ENCODE results near the gene PDIA5. TPM values are rescaled to one million over a fixed set of nuclear protein-coding genes. Genes with fewer than 3 reads are reported as not detected.

The PDIA5 gene
- polyA plus RNA-seq, 1 donor from 2014 or later, result 1.4 TPM

DNA sequence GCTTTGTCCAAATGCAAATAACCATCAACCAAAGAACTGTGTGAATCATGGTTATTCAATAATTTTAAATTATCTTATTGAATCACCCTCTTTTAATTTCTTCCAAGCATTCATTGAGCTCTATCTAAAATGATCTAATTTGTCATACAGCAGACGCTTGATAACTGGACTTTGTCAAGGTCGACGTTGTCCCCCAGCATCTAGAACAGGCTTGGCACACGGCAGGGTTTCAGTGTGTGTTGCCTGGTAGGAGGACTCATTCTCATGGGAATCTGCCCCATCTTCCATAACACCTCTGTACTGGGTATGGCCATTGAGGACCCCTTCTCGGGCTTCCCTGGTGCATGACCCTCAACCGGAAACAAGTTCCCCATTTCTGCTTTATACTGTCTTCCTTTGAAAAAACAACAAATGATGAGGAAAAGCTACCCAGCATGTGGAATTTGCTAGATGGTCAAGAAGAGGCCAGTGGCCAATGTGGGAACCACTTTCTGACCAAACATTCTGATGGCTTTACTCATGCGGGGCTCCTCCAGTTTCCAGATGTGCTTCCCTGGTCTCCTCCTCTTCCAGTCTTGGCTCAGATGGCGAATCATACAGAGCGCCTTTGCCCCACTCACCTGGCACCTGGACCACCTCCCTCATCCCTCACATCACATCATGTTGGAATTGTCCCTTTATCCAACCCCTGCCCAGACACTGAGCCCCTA lies 93.3 kb downstream of the PDIA5 start:
- no peaks in the 10 kb centered on the region for H3K36me3 ChIP-seq (ENCODE audit: insufficient read depth, low read length)
- TF ChIP-seq, protein P1, sequence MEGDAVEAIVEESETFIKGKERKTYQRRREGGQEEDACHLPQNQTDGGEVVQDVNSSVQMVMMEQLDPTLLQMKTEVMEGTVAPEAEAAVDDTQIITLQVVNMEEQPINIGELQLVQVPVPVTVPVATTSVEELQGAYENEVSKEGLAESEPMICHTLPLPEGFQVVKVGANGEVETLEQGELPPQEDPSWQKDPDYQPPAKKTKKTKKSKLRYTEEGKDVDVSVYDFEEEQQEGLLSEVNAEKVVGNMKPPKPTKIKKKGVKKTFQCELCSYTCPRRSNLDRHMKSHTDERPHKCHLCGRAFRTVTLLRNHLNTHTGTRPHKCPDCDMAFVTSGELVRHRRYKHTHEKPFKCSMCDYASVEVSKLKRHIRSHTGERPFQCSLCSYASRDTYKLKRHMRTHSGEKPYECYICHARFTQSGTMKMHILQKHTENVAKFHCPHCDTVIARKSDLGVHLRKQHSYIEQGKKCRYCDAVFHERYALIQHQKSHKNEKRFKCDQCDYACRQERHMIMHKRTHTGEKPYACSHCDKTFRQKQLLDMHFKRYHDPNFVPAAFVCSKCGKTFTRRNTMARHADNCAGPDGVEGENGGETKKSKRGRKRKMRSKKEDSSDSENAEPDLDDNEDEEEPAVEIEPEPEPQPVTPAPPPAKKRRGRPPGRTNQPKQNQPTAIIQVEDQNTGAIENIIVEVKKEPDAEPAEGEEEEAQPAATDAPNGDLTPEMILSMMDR (IDR thresholded peaks at IDR 0.05; ENCODE audit: poor library complexity, severe bottlenecking), result no peak
- TF ChIP-seq SMC3 (conservative IDR thresholded peaks at IDR 0.05; ENCODE audit: poor library complexity) (no peak), EP300 (conservative IDR thresholded peaks at IDR 0.05; ENCODE audit: poor library complexity, severe bottlenecking) (no peak), TAF1 (IDR thresholded peaks at IDR 0.05; ENCODE audit: low read depth) (no peak), RAD21 (conservative IDR thresholded peaks at IDR 0.05) (no peak), EZH2 (IDR thresholded peaks at IDR 0.05; ENCODE audit: borderline replicate concordance, insufficient read depth, low read length, poor library complexity, severe bottlenecking) (no peak), POLR2AphosphoS5 (IDR thresholded peaks at IDR 0.05) (no peak), MXI1 (conservative IDR thresholded peaks at IDR 0.05; ENCODE audit: poor library complexity, severe bottlenecking) (no peak)
- TF ChIP-seq, protein P2, sequence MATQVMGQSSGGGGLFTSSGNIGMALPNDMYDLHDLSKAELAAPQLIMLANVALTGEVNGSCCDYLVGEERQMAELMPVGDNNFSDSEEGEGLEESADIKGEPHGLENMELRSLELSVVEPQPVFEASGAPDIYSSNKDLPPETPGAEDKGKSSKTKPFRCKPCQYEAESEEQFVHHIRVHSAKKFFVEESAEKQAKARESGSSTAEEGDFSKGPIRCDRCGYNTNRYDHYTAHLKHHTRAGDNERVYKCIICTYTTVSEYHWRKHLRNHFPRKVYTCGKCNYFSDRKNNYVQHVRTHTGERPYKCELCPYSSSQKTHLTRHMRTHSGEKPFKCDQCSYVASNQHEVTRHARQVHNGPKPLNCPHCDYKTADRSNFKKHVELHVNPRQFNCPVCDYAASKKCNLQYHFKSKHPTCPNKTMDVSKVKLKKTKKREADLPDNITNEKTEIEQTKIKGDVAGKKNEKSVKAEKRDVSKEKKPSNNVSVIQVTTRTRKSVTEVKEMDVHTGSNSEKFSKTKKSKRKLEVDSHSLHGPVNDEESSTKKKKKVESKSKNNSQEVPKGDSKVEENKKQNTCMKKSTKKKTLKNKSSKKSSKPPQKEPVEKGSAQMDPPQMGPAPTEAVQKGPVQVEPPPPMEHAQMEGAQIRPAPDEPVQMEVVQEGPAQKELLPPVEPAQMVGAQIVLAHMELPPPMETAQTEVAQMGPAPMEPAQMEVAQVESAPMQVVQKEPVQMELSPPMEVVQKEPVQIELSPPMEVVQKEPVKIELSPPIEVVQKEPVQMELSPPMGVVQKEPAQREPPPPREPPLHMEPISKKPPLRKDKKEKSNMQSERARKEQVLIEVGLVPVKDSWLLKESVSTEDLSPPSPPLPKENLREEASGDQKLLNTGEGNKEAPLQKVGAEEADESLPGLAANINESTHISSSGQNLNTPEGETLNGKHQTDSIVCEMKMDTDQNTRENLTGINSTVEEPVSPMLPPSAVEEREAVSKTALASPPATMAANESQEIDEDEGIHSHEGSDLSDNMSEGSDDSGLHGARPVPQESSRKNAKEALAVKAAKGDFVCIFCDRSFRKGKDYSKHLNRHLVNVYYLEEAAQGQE (IDR thresholded peaks at IDR 0.05; ENCODE audit: borderline replicate concordance), result no peak
- no peaks in the 10 kb centered on the region for H3K27me3 ChIP-seq (ENCODE audit: insufficient read depth, low read depth, low read length)
- H3K9me2 ChIP-seq (ENCODE audit: insufficient read depth, low read length), result no peaks in the 10 kb centered on the region
- H3F3A ChIP-seq (ENCODE audit: insufficient read depth, low read length, poor library complexity, severe bottlenecking), result no peaks in the 10 kb centered on the region
- no peak overlapping the region for H2AFZ ChIP-seq (ENCODE audit: low read depth, low read length)
- no peak overlapping the region for H3K4me3 ChIP-seq (ENCODE audit: low read length)
- no peaks in the 10 kb centered on the region for H3K9me3 ChIP-seq (ENCODE audit: low read length)
- no peak overlapping the region for H3K4me2 ChIP-seq (ENCODE audit: low read length)
- no peaks in the 10 kb centered on the region for H4K20me1 ChIP-seq (ENCODE audit: insufficient read depth)
- no peaks in the 10 kb centered on the region for H3K79me2 ChIP-seq (replicated peaks; ENCODE audit: insufficient read depth, low read length)
- no peak overlapping the region for H3K27ac ChIP-seq (ENCODE audit: low read length)
- H3K9ac ChIP-seq (ENCODE audit: low read length), result no peak overlapping the region

DNA sequence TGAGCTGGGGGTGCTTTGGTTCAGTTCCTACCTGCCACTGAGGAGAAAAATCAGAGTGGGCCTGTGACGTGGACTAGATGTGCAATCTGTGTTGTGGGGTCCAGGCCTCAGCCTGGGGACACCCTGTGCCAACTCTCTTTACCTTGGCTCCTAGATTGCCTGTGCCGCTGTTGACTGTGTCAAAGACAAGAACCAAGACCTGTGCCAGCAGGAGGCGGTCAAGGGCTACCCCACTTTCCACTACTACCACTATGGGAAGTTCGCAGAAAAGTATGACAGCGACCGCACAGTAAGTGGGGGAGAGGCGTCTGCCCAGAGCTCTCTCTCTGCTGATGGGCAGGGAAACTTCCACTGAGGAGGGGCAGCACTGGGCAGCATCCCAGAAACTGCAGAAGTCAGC lies 94.3 kb downstream of the PDIA5 start:
- no peaks in the 10 kb centered on the region for H4K20me1 ChIP-seq (ENCODE audit: insufficient read depth)
- H3K9me3 ChIP-seq (ENCODE audit: low read length), result no peaks in the 10 kb centered on the region
- no peaks in the 10 kb centered on the region for H3K27me3 ChIP-seq (ENCODE audit: insufficient read depth, low read depth, low read length)
- no peaks in the 10 kb centered on the region for H3K36me3 ChIP-seq (ENCODE audit: insufficient read depth, low read length)
- no peaks in the 10 kb centered on the region for H3F3A ChIP-seq (ENCODE audit: insufficient read depth, low read length, poor library complexity, severe bottlenecking)
- TF ChIP-seq EP300 (conservative IDR thresholded peaks at IDR 0.05; ENCODE audit: poor library complexity, severe bottlenecking), result no peak
- no peak for TF ChIP-seq EZH2 (IDR thresholded peaks at IDR 0.05; ENCODE audit: borderline replicate concordance, insufficient read depth, low read length, poor library complexity, severe bottlenecking)
- no peak for TF ChIP-seq RAD21 (conservative IDR thresholded peaks at IDR 0.05)
- H3K9ac ChIP-seq (ENCODE audit: low read length), result no peak overlapping the region
- no peak overlapping the region for H3K4me2 ChIP-seq (ENCODE audit: low read length)
- H3K9me2 ChIP-seq (ENCODE audit: insufficient read depth, low read length), result no peaks in the 10 kb centered on the region
- H3K27ac ChIP-seq (ENCODE audit: low read length), result no peak overlapping the region
- no peaks in the 10 kb centered on the region for H3K79me2 ChIP-seq (replicated peaks; ENCODE audit: insufficient read depth, low read length)
- no peak overlapping the region for H2AFZ ChIP-seq (ENCODE audit: low read depth, low read length)
- H3K4me3 ChIP-seq (ENCODE audit: low read length), result no peak overlapping the region
